Body of pancreas (tissue), 4 donors: ENCODE data around the gene FAM98C. TPM values are rescaled to one million over a fixed set of nuclear protein-coding genes. Genes with fewer than 3 reads are reported as not detected.
A peak's percentile ranks its signal among the peaks of the same experiment; 100 is the strongest.
"Not testable (repeated sequence)": the region's sequence is repeated elsewhere in the genome, so short reads cannot be mapped to it uniquely, and the experiment has no call there.

Experiments
- ATAC-seq: fragments of 150-250 bp; one replicate; pipeline ENCODE4 v1.9.1; 2016
- DNase-seq, 4 donors: peaks; one replicate each; pipeline ENCODE4 v3.0.0-alpha.2; 2019
- H3K27ac ChIP-seq, 4 donors: fragments of 200-600 bp; sonication (generic); 1 replicate in 3 of 4; 2 replicates in 1 of 4; pipeline versions ENCODE4 v1.5.1 to v1.6.1; 2016 to 2019; ENCODE audit warnings: mild to moderate bottlenecking in 1 of 4, mixed read lengths in 1 of 4, moderate library complexity in 1 of 4
- H3K27me3 ChIP-seq, 2 donors: fragments of 200-600 bp; sonication (generic); one replicate each; pipeline ENCODE4 v1.6.0; 2016; ENCODE audit warnings: mild to moderate bottlenecking in 1 of 2
- H3K36me3 ChIP-seq, 2 donors: fragments of 200-600 bp; sonication (generic); replicated peaks in 1 of 2; 2 replicates each; pipeline ENCODE4 v1.5.1; 2016; ENCODE audit warnings: low read depth in 2 of 2; ENCODE audit not compliant: insufficient read depth in 1 of 2
- H3K4me1 ChIP-seq: fragments of 200-600 bp; sonication (generic); one replicate; pipeline ENCODE4 v1.6.0; 2016
- H3K4me3 ChIP-seq, 2 donors: fragments of 200-600 bp; sonication (generic); 1 replicate in 1 of 2; 2 replicates in 1 of 2; pipeline ENCODE4 v1.5.1; 2016 to 2019
- H3K9me3 ChIP-seq, 3 donors: fragments of 200-600 bp; sonication (generic); 1 replicate in 2 of 3; 2 replicates in 1 of 3; pipeline ENCODE4 v1.5.1; 2016
- POLR2A ChIP-seq, 3 donors: fragments of 450-650 bp; IDR thresholded peaks; one replicate each; pipeline ENCODE4 v1.6.1; 2016; ENCODE audit warnings: antibody characterized with exemption in 3 of 3, mild to moderate bottlenecking in 2 of 3
- WGBS, 2 donors: methylation state at CpG; one replicate each; pipeline ENCODE4 v1.1.5; 2017; 5-methylcytosine and 5-hydroxymethylcytosine counted together
- intact Hi-C: fragments of 100-400 bp; cut with DNase I; formaldehyde crosslinking; loops from one replicate; pipeline ENCODE4 v1.15.1; 2023
- total RNA-seq, 2 donors: library from RNA; depleted of rRNA; stranded (reverse); fragments of >200 nt; gene quantifications; one replicate each; pipeline ENCODE4 v1.1.0, GENCODE V29; 2016
- TF ChIP-seq, protein P1 (sequence below), 7 experiments: fragments of 450-650 bp in 4 of 7; fragments of 200-600 bp in 3 of 7; sonication (generic) in 3 of 7; IDR thresholded peaks; one replicate each; pipeline ENCODE4 v1.5.1; 2016 to 2019; ENCODE audit warnings: antibody characterized with exemption in 7 of 7

FAM98C gene
- total RNA-seq, 2 donors from 2014 or later: 24.9 to 51.4 TPM

DNA sequence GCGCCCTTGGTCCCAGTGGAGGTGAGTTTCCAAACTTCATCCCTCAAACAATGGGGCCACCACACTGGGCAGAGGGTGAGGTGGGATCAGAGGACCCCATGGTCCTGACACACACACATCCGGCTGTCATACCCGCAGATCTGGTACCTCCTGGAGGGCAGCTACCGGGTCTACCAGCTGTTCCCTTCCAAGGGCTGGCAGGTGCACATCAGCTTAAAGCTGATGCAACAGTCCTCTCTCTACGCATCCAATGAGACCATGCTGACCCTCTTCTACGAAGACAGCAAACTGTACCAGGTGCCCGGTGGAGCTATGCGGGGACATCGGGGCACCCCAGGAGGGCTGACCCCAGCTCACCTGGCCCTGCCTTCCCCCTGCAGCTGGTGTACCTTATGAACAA lies 42.5 kb upstream of the FAM98C start:
- H3K9me3 ChIP-seq: no peaks in the 10 kb centered on the region
- DNase-seq: no peak
- H3K36me3 ChIP-seq: no peaks in the 10 kb centered on the region
- H3K4me1 ChIP-seq: peaks cover 15% of the 10 kb centered on the region
- 62 to 71% methylated on average over 3 to 4 of the region's 9 CpGs for WGBS, 2 donors
- no peak for ATAC-seq
- H3K27me3 ChIP-seq: peaks cover 0 to 5% of the 10 kb centered on the region in 2 donors
- H3K27ac ChIP-seq: no peak overlapping the region
- H3K4me3 ChIP-seq: no peak overlapping the region
- TF ChIP-seq, protein P1, sequence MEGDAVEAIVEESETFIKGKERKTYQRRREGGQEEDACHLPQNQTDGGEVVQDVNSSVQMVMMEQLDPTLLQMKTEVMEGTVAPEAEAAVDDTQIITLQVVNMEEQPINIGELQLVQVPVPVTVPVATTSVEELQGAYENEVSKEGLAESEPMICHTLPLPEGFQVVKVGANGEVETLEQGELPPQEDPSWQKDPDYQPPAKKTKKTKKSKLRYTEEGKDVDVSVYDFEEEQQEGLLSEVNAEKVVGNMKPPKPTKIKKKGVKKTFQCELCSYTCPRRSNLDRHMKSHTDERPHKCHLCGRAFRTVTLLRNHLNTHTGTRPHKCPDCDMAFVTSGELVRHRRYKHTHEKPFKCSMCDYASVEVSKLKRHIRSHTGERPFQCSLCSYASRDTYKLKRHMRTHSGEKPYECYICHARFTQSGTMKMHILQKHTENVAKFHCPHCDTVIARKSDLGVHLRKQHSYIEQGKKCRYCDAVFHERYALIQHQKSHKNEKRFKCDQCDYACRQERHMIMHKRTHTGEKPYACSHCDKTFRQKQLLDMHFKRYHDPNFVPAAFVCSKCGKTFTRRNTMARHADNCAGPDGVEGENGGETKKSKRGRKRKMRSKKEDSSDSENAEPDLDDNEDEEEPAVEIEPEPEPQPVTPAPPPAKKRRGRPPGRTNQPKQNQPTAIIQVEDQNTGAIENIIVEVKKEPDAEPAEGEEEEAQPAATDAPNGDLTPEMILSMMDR (IDR thresholded peaks at IDR 0.05): no peak
- no peak for TF ChIP-seq POLR2A (IDR thresholded peaks at IDR 0.05)
- intact Hi-C loops: no loop called here

- WGBS, 2 donors: 14 to 20% methylated on average over 21 to 23 of the region's 23 CpGs
Observed at GRCh38 chr19:38360839-38361631, 41.9 kb upstream of the FAM98C start.

GRCh38 chr19:38361633-38362075 lies 41.2 kb upstream of the FAM98C start:
- no peak for TF ChIP-seq POLR2A (IDR thresholded peaks at IDR 0.05)
- TF ChIP-seq, protein P1 (IDR thresholded peaks at IDR 0.05): peak in 6 of 7 experiments; percentile 11 to 56 (median 26)
- Histone ChIP-seq H3K4me3 (peak overlapping the region; percentile 28 to 57), H3K27me3 (peaks cover 0 to 5% of the 10 kb centered on the region in 2 donors), H3K36me3 (no peaks in the 10 kb centered on the region), H3K4me1 (peaks cover 15% of the 10 kb centered on the region), H3K9me3 (no peaks in the 10 kb centered on the region), H3K27ac (peak overlapping the region in 1 of 4 donors; percentile 64)
- ATAC-seq (peak; percentile 88), DNase-seq (peak; percentile 60 to 83 (median 78))
- WGBS, 2 donors: 0% methylated on average over 5 to 33 of the region's 37 CpGs
- intact Hi-C loops: no loop called here

More at GRCh38 chr19:38360839-38361631, 41.9 kb upstream of the FAM98C start:
- TF ChIP-seq, protein P1 (IDR thresholded peaks at IDR 0.05): no peak
- TF ChIP-seq POLR2A (IDR thresholded peaks at IDR 0.05): no peak
- no peaks in the 10 kb centered on the region for H3K9me3 ChIP-seq
- H3K4me1 ChIP-seq: peaks cover 15% of the 10 kb centered on the region
- no peak overlapping the region for H3K27ac ChIP-seq
- no peak for DNase-seq
- H3K4me3 ChIP-seq: no peak overlapping the region
- no peak for ATAC-seq
- peaks cover 0 to 5% of the 10 kb centered on the region in 2 donors for H3K27me3 ChIP-seq
- intact Hi-C loops: no loop called here
- H3K36me3 ChIP-seq: no peaks in the 10 kb centered on the region

DNA sequence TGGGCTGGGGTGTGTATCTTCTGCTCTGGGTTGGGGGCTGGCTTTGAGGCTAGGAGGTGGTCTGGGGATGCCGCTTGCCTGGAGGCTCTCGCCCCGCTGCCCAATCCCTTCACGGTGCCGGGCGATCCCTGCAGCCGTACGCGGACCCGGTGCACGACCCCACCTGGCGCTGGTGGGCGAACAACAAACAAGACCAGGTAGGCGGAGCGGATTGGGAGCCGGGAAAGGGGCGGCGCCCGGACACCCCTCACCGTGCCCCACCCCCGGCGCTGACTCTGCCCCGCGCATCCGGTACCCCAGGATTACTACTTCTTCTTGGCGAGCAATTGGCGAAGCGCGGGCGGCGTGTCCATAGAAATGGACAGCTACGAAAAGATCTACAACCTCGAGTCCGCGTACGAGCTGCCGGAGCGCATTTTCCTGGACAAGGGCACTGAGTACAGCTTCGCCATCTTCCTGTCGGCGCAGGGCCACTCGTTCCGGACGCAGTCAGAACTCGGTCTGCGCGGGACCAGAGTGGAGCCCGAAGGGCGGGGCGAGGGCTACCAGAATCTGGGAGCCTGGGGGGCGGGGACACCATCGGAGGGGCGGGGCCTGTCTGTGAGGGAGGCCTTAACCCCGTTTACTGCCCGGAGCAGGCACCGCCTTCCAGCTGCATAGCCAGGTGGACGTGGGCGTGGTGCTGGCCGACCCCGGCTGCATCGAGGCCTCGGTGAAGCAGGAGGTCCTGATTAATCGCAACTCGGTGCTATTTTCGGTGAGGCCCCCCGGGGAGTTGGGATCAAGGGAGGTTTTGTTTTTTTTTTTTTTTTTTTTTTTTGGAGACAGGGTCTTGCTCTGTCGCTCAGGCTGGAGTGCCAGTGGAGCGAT lies 40.6 kb upstream of the FAM98C start:
- intact Hi-C loops: no loop called here
- peak in 1 of 3 donors; percentile 14 for TF ChIP-seq POLR2A (IDR thresholded peaks at IDR 0.05)
- TF ChIP-seq, protein P1 (IDR thresholded peaks at IDR 0.05): no peak
- peaks cover 15% of the 10 kb centered on the region for H3K4me1 ChIP-seq
- peak; percentile 64 for ATAC-seq
- H3K4me3 ChIP-seq: peak overlapping the region; percentile 28 to 57
- no peaks in the 10 kb centered on the region for H3K9me3 ChIP-seq
- no peaks in the 10 kb centered on the region for H3K36me3 ChIP-seq
- 2 to 5% methylated on average over 14 to 61 of the region's 68 CpGs for WGBS, 2 donors
- peaks cover 0 to 5% of the 10 kb centered on the region in 2 donors for H3K27me3 ChIP-seq
- DNase-seq: peak; percentile 73 to 85 (median 82)
- peak overlapping the region in 2 of 4 donors; percentile 22 to 64 for H3K27ac ChIP-seq

GRCh38 chr19:38362946-38363688 lies 39.8 kb upstream of the FAM98C start:
- intact Hi-C loops, H3K27me3 ChIP-seq, H3K36me3 ChIP-seq, DNase-seq, H3K4me3 ChIP-seq, H3K27ac ChIP-seq, ATAC-seq, H3K9me3 ChIP-seq: not testable (repeated sequence)
- peaks cover 15% of the 10 kb centered on the region for H3K4me1 ChIP-seq
- 59 to 71% methylated on average over 14 of the region's 16 CpGs for WGBS, 2 donors
